ENCODE measurements around the gene FCRL6. TPM values are rescaled to one million over a fixed set of nuclear protein-coding genes. Genes with fewer than 3 reads are reported as not detected.

Gene FCRL6
- total and polyA plus RNA-seq, 4 experiments from 2014 or later, result 0.20 to 0.78 (median 0.48) TPM

DNA sequence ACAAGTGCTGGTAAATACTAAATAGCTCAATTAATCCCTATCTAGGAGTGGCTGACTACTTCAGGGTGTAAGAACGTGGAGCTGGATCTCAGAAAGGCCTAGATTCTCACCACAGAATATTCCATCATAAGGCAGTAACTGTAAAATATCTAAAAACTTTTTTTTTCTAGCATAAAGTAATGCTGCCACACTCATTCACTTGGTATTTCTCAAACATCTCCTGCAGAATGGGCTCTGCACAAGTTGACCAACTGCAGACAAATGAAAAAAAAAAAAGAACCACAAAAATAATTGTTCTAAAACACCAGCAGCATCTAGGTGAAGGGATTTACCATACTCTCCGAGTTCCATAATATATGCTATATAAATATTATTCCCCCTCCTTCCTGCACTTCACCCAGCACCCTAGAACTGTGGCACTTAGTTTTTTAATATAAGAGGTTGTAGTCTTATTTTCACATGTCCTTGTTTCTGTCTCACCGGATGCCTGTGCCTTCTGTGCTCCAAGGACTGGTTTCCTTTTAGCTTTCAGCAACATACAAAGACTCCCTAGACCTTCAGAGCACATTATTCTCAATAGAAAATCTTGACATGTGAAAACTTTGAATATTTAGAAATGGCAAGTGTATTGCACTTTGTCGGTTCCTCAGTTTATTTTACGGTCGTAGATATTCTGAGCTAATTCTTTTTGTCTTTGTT lies 51.4 kb downstream of the FCRL6 start:
- peaks cover 14% of the 10 kb centered on the region for H3K4me1 ChIP-seq (ENCODE audit: insufficient read depth, low read length)
- peak in 1 of 5 donors; percentile 7 for DNase-seq
- Mint-ChIP-seq H3K4me3 (peak overlapping the region; percentile 72 to 92 (median 86)), H3K9me3 (peaks cover 0 to 4% (median 0%) of the 10 kb centered on the region in 8 donors), H3K36me3 (peaks cover 0 to 1% of the 10 kb centered on the region in 2 donors), H3K27me3 (no peaks in the 10 kb centered on the region), H3K4me1 (peaks cover 9 to 25% (median 14%) of the 10 kb centered on the region in 4 donors), H3K27ac (peak overlapping the region; percentile 39 to 90 (median 76))
- H3K27me3 ChIP-seq (ENCODE audit: insufficient read depth, low read length), result no peaks in the 10 kb centered on the region
- H3K36me3 ChIP-seq (ENCODE audit: insufficient read depth, low read length), result no peaks in the 10 kb centered on the region
- H3K27ac ChIP-seq (ENCODE audit: low read depth, low read length), result peak overlapping the region; percentile 38
- peak overlapping the region; percentile 9 to 53 for H3K4me3 ChIP-seq (ENCODE audit: low read length in 2 of 2)
- intact Hi-C loops (cut with micrococcal nuclease), result loop anchor here (1.0 to 5.0 kb wide), 3 partner anchors 39 to 73 kb away; partner anchors contain the start of gene DUSP23
- ChIA-PET CTCF (ENCODE audit: partially characterized antibody) (interaction anchor here (1.1 to 3.4 kb wide), 6 partner anchors 27 to 70 kb away, joined by 4 to 29 read pairs (median 5); partner anchors contain the start of gene SLAMF8), POLR2A (ENCODE audit: partially characterized antibody) (interaction anchor here (0.9 to 5.6 kb wide), 5 partner anchors 13 to 70 kb away, joined by 3 to 40 read pairs (median 4); partner anchors contain the start of genes SLAMF8 and TAGLN2)
- H3K9me3 ChIP-seq (ENCODE audit: control insufficient read depth in 1 of 2, low read length in 2 of 2), result no peaks in the 10 kb centered on the region

- Histone ChIP-seq H3K4me1 (ENCODE audit: insufficient read depth, low read length) (peaks cover 14% of the 10 kb centered on the region), H3K4me3 (ENCODE audit: low read length in 2 of 2) (peak overlapping the region; percentile 9 to 53), H3K27ac (ENCODE audit: low read depth, low read length) (peak overlapping the region; percentile 38), H3K36me3 (ENCODE audit: insufficient read depth, low read length) (no peaks in the 10 kb centered on the region), H3K27me3 (ENCODE audit: insufficient read depth, low read length) (no peaks in the 10 kb centered on the region), H3K9me3 (ENCODE audit: control insufficient read depth in 1 of 2, low read length in 2 of 2) (no peaks in the 10 kb centered on the region)
- peak overlapping the region; percentile 39 to 90 (median 76) for H3K27ac Mint-ChIP-seq
- peaks cover 0 to 4% (median 0%) of the 10 kb centered on the region in 8 donors for H3K9me3 Mint-ChIP-seq
- H3K36me3 Mint-ChIP-seq, result peaks cover 0 to 1% of the 10 kb centered on the region in 2 donors
- ChIA-PET CTCF (ENCODE audit: partially characterized antibody) (interaction anchor here (1.1 to 3.4 kb wide), 6 partner anchors 27 to 69 kb away, joined by 4 to 29 read pairs (median 5); partner anchors contain the start of gene SLAMF8), POLR2A (ENCODE audit: partially characterized antibody) (interaction anchor here (0.9 to 5.6 kb wide), 7 partner anchors 14 to 74 kb away, joined by 3 to 40 read pairs (median 4); partner anchors contain the start of genes DUSP23, SLAMF8 and TAGLN2)
- DNase-seq, result peak in 2 of 5 donors; percentile 5 to 7
- H3K4me3 Mint-ChIP-seq, result peak overlapping the region; percentile 72 to 92 (median 86)
- peaks cover 9 to 25% (median 14%) of the 10 kb centered on the region in 4 donors for H3K4me1 Mint-ChIP-seq
- intact Hi-C loops (cut with micrococcal nuclease), result loop anchor here (1.0 to 5.0 kb wide), 3 partner anchors 38 to 74 kb away; partner anchors contain the start of gene DUSP23
- no peaks in the 10 kb centered on the region for H3K27me3 Mint-ChIP-seq
Observed at GRCh38 chr1:159854116-159854692, 52.0 kb downstream of the FCRL6 start.

- intact Hi-C loops (cut with micrococcal nuclease), result loop anchor here (1.0 to 5.0 kb wide), 3 partner anchors 38 to 74 kb away; partner anchors contain the start of gene DUSP23
- CTCF ChIA-PET (ENCODE audit: partially characterized antibody), result interaction anchor here (1.2 to 3.4 kb wide), 3 partner anchors 10 to 56 kb away, joined by 3 to 29 read pairs (median 5); no protein-coding TSS in a partner anchor
- peak overlapping the region; percentile 33 to 93 (median 84) for H3K27ac Mint-ChIP-seq
- POLR2A ChIA-PET (ENCODE audit: partially characterized antibody), result interaction anchor here (0.7 to 5.6 kb wide), 7 partner anchors 15 to 74 kb away, joined by 3 to 40 read pairs (median 4); partner anchors contain the start of genes DUSP23, SLAMF8 and TAGLN2
- DNase-seq, result peak; percentile 66 to 75 (median 70)
- H3K27ac ChIP-seq (ENCODE audit: low read depth, low read length), result peak overlapping the region; percentile 38
- H3K27me3 ChIP-seq (ENCODE audit: insufficient read depth, low read length), result no peaks in the 10 kb centered on the region
- peaks cover 14% of the 10 kb centered on the region for H3K4me1 ChIP-seq (ENCODE audit: insufficient read depth, low read length)
- H3K4me1 Mint-ChIP-seq, result peaks cover 9 to 25% (median 14%) of the 10 kb centered on the region in 4 donors
- peaks cover 0 to 4% (median 0%) of the 10 kb centered on the region in 8 donors for H3K9me3 Mint-ChIP-seq
- no peaks in the 10 kb centered on the region for H3K9me3 ChIP-seq (ENCODE audit: control insufficient read depth in 1 of 2, low read length in 2 of 2)
- no peaks in the 10 kb centered on the region for H3K36me3 ChIP-seq (ENCODE audit: insufficient read depth, low read length)
- H3K4me3 Mint-ChIP-seq, result peak overlapping the region; percentile 83 to 95 (median 89)
- H3K27me3 Mint-ChIP-seq, result no peaks in the 10 kb centered on the region
- H3K36me3 Mint-ChIP-seq, result peaks cover 0 to 1% of the 10 kb centered on the region in 2 donors
- H3K4me3 ChIP-seq (ENCODE audit: low read length in 2 of 2), result peak overlapping the region; percentile 42 to 53
Observed at GRCh38 chr1:159854693-159855192, 52.6 kb downstream of the FCRL6 start.

GRCh38 chr1:159855709-159856108 lies 53.5 kb downstream of the FCRL6 start:
- H3K4me1 Mint-ChIP-seq, result peaks cover 9 to 25% (median 12%) of the 10 kb centered on the region in 4 donors
- H3K36me3 Mint-ChIP-seq, result peaks cover 0 to 1% of the 10 kb centered on the region in 2 donors
- H3K4me3 ChIP-seq (ENCODE audit: low read length in 2 of 2), result no peak overlapping the region
- intact Hi-C loops (cut with micrococcal nuclease), result no loop called here
- no peaks in the 10 kb centered on the region for H3K27me3 Mint-ChIP-seq
- no peak overlapping the region for H3K27ac ChIP-seq (ENCODE audit: low read depth, low read length)
- peak overlapping the region in 7 of 8 donors; percentile 44 to 95 (median 82) for H3K4me3 Mint-ChIP-seq
- no peaks in the 10 kb centered on the region for H3K27me3 ChIP-seq (ENCODE audit: insufficient read depth, low read length)
- no peaks in the 10 kb centered on the region for H3K9me3 ChIP-seq (ENCODE audit: control insufficient read depth in 1 of 2, low read length in 2 of 2)
- H3K27ac Mint-ChIP-seq, result peak overlapping the region in 5 of 7 donors; percentile 35 to 85 (median 77)
- POLR2A ChIA-PET (ENCODE audit: partially characterized antibody), result interaction anchor here (1.3 to 5.6 kb wide), 4 partner anchors 16 to 75 kb away, joined by 4 to 40 read pairs (median 14); partner anchors contain the start of genes DUSP23, SLAMF8 and TAGLN2
- CTCF ChIA-PET (ENCODE audit: partially characterized antibody), result interaction anchor here (1.2 to 1.7 kb wide), 2 partner anchors 9 to 37 kb away, joined by 3 to 5 read pairs; no protein-coding TSS in a partner anchor
- peaks cover 0 to 4% (median 0%) of the 10 kb centered on the region in 8 donors for H3K9me3 Mint-ChIP-seq
- no peaks in the 10 kb centered on the region for H3K36me3 ChIP-seq (ENCODE audit: insufficient read depth, low read length)
- DNase-seq, result no peak
- H3K4me1 ChIP-seq (ENCODE audit: insufficient read depth, low read length), result peaks cover 14% of the 10 kb centered on the region

- CTCF ChIA-PET (ENCODE audit: partially characterized antibody), result interaction anchor here (1.7 to 2.0 kb wide), 2 partner anchors 36 to 57 kb away, joined by 5 to 7 read pairs; no protein-coding TSS in a partner anchor
- Histone ChIP-seq H3K27ac (ENCODE audit: low read depth, low read length) (no peak overlapping the region), H3K27me3 (ENCODE audit: insufficient read depth, low read length) (no peaks in the 10 kb centered on the region), H3K4me3 (ENCODE audit: low read length in 2 of 2) (no peak overlapping the region), H3K4me1 (ENCODE audit: insufficient read depth, low read length) (peaks cover 14% of the 10 kb centered on the region), H3K36me3 (ENCODE audit: insufficient read depth, low read length) (no peaks in the 10 kb centered on the region), H3K9me3 (ENCODE audit: control insufficient read depth in 1 of 2, low read length in 2 of 2) (no peaks in the 10 kb centered on the region)
- H3K27ac Mint-ChIP-seq, result peak overlapping the region in 6 of 7 donors; percentile 23 to 85 (median 70)
- DNase-seq, result no peak
- peak overlapping the region; percentile 6 to 75 (median 54) for H3K4me3 Mint-ChIP-seq
- H3K27me3 Mint-ChIP-seq, result no peaks in the 10 kb centered on the region
- POLR2A ChIA-PET (ENCODE audit: partially characterized antibody), result interaction anchor here (5.3 kb wide), 1 partner anchor 30 kb away, joined by 22 read pairs; the partner anchor contains the start of gene SLAMF8
- peaks cover 0 to 1% of the 10 kb centered on the region in 2 donors for H3K36me3 Mint-ChIP-seq
- peaks cover 9 to 25% (median 12%) of the 10 kb centered on the region in 4 donors for H3K4me1 Mint-ChIP-seq
- intact Hi-C loops (cut with micrococcal nuclease), result no loop called here
- H3K9me3 Mint-ChIP-seq, result peaks cover 0 to 2% (median 0%) of the 10 kb centered on the region in 8 donors
Observed at GRCh38 chr1:159856576-159856975, 54.4 kb downstream of the FCRL6 start.

DNA sequence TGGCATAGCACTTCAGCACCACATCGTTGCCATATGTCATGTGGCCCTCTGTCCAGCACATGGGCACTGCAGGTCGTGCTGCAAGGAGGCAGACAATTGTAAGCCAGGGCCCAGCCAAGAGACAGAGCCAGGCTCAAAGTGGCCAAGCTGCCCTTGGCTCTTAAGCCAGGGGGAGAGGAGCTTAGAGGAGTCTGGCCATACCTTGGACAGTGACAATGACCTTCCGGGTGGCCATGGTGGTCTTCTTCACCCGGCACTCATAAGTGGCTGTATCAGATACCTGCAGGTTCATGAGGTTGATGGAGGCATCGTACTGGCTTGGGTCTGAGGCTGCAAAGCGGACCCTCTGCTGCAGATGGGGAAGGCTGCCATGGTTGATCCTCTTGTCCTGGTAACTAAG lies 55.7 kb downstream of the FCRL6 start:
- POLR2A ChIA-PET (ENCODE audit: partially characterized antibody), result no interaction called here
- peaks cover 9 to 25% (median 12%) of the 10 kb centered on the region in 4 donors for H3K4me1 Mint-ChIP-seq

More for the DNA sequence above, 55.7 kb downstream of the FCRL6 start:
- Mint-ChIP-seq H3K36me3 (peaks cover 0 to 1% of the 10 kb centered on the region in 2 donors), H3K27ac (peak overlapping the region in 3 of 7 donors; percentile 11 to 62 (median 13)), H3K4me3 (peak overlapping the region in 1 of 8 donors; percentile 52), H3K27me3 (no peaks in the 10 kb centered on the region), H3K9me3 (peaks cover 0 to 2% (median 0%) of the 10 kb centered on the region in 8 donors)
- H3K9me3 ChIP-seq (ENCODE audit: control insufficient read depth in 1 of 2, low read length in 2 of 2), result no peaks in the 10 kb centered on the region
- CTCF ChIA-PET (ENCODE audit: partially characterized antibody), result interaction anchor here (2.0 kb wide), 2 partner anchors 34 to 59 kb away, joined by 4 to 7 read pairs; no protein-coding TSS in a partner anchor
- H3K4me1 ChIP-seq (ENCODE audit: insufficient read depth, low read length), result peaks cover 14% of the 10 kb centered on the region
- no peaks in the 10 kb centered on the region for H3K27me3 ChIP-seq (ENCODE audit: insufficient read depth, low read length)
- H3K4me3 ChIP-seq (ENCODE audit: low read length in 2 of 2), result no peak overlapping the region
- DNase-seq, result no peak
- intact Hi-C loops (cut with micrococcal nuclease), result no loop called here
- H3K36me3 ChIP-seq (ENCODE audit: insufficient read depth, low read length), result no peaks in the 10 kb centered on the region
- no peak overlapping the region for H3K27ac ChIP-seq (ENCODE audit: low read depth, low read length)

All from CD4-positive, alpha-beta memory T cell (primary cell).